Myocyte (in vitro differentiated cells): Measurements from ENCODE around the gene RPS16. TPM values are rescaled to one million over a fixed set of nuclear protein-coding genes. Genes with fewer than 3 reads are reported as not detected.
"Not testable (repeated sequence)": the region's sequence is repeated elsewhere in the genome, so short reads cannot be mapped to it uniquely, and the experiment has no call there.

Experiments used
- DNase-seq: peaks from one replicate; pipeline ENCODE4 v3.0.0-alpha.2; 2012; ENCODE audit warnings: low read depth
- polyA plus RNA-seq: library from polyadenylated mRNA; unstranded; fragments of >200 nt; gene quantifications from one replicate; pipeline ENCODE4 v1.2.1, GENCODE V29; 2012; ENCODE audit warnings: missing spikeins
- total RNA-seq: library from RNA; depleted of rRNA; stranded (reverse); fragments of >200 nt; gene quantifications from 2 replicates; pipeline ENCODE4 v1.2.3, GENCODE V29; 2014

RPS16 gene
- total RNA-seq = 129 and 130 TPM in 2 replicates
- polyA plus RNA-seq = 2,078 TPM

- peak; percentile 98 for DNase-seq
Observed at GRCh38 chr19:39435499-39436349, at the start of gene RPS16. Gene RPS16 (minus strand): TSS chr19:39435949. CDS start chr19:39435895, 54 bp downstream.

GRCh38 chr19:39483141-39483540, 47.4 kb upstream of the RPS16 start:
- DNase-seq = no peak

- DNase-seq = no peak
Observed at GRCh38 chr19:39481676-39482075, 45.9 kb upstream of the RPS16 start.

- DNase-seq = no peak
Observed at GRCh38 chr19:39481229-39481545, 45.4 kb upstream of the RPS16 start.

GRCh38 chr19:39480337-39481228, 44.8 kb upstream of the RPS16 start, which contains the start of gene TIMM50:
Gene TIMM50 (plus strand): TSS chr19:39480838. CDS start chr19:39480854, 16 bp downstream.
- peak; percentile 97 for DNase-seq

- DNase-seq = no peak
Observed at GRCh38 chr19:39479916-39480315, 44.2 kb upstream of the RPS16 start.

- DNase-seq = not testable (repeated sequence)
Observed at GRCh38 chr19:39479319-39479801, 43.6 kb upstream of the RPS16 start.

- no peak for DNase-seq
Observed at GRCh38 chr19:39475748-39476147, 40.0 kb upstream of the RPS16 start.

- peak; percentile 44 for DNase-seq
Observed at GRCh38 chr19:39474139-39474620, 38.4 kb upstream of the RPS16 start.

GRCh38 chr19:39473443-39473960, 37.8 kb upstream of the RPS16 start:
- peak; percentile 79 for DNase-seq

- DNase-seq = peak; percentile 71
Observed at GRCh38 chr19:39472746-39473442, 37.1 kb upstream of the RPS16 start.

GRCh38 chr19:39471756-39472536, 36.2 kb upstream of the RPS16 start:
- peak; percentile 88 for DNase-seq

- DNase-seq = no peak
Observed at GRCh38 chr19:39470724-39471339, 35.1 kb upstream of the RPS16 start.

GRCh38 chr19:39469567-39469966, 33.8 kb upstream of the RPS16 start:
- DNase-seq = no peak

GRCh38 chr19:39469036-39469435, 33.3 kb upstream of the RPS16 start:
- DNase-seq = no peak

GRCh38 chr19:39467941-39468340, 32.2 kb upstream of the RPS16 start:
- no peak for DNase-seq

GRCh38 chr19:39465956-39466747, 30.4 kb upstream of the RPS16 start:
- DNase-seq = no peak

GRCh38 chr19:39463403-39463802, 27.7 kb upstream of the RPS16 start:
- no peak for DNase-seq

- not testable (repeated sequence) for DNase-seq
Observed at GRCh38 chr19:39451257-39451656, 15.5 kb upstream of the RPS16 start.
